SK-N-SH (cell line): ENCODE measurements around the gene CORO6. TPM values are rescaled to one million over a fixed set of nuclear protein-coding genes. Genes with fewer than 3 reads are reported as not detected.

Source experiments
- CTCF ChIA-PET: fragments of 300-600, 350-600 bp; formaldehyde crosslinking; extraction: SDS; loops from one replicate; lab custom pipeline; 2021; lab: Yijun Ruan, JAX
- POLR2A ChIA-PET: fragments of 350-600 bp; sonication (Branson Sonifier 250); formaldehyde crosslinking; extraction: SDS; loops from one replicate; lab custom pipeline; 2020; ENCODE audit warnings: antibody characterized with exemption, inconsistent platforms; lab: Yijun Ruan, JAX
- DNase-seq: peaks from one replicate; pipeline ENCODE4 v3.0.0; 2012
- H2AFZ ChIP-seq: fragments of 200-600 bp; sonication (generic); 2 replicates; pipeline ENCODE4 v1.8.1; 2016; ENCODE audit warnings: antibody characterized with exemption, mild to moderate bottlenecking, low read depth
- H3F3A ChIP-seq: fragments of 200-600 bp; sonication (generic); replicated peaks from 2 replicates; pipeline ENCODE3; 2016; ENCODE audit warnings: antibody characterized with exemption, mild to moderate bottlenecking; ENCODE audit not compliant: insufficient read depth
- H3K27ac ChIP-seq, 2 experiments: fragments of 200-500 bp in 1 of 2; fragments of 200-600 bp in 1 of 2; sonication (Bioruptor generic) in 1 of 2; sonication (generic), shearing (Covaris generic) in 1 of 2; 2 replicates each; pipeline versions ENCODE4 v1.5.1 to v1.6.1; 2014 to 2016; ENCODE audit warnings: low read depth in 2 of 2, inconsistent platforms in 1 of 2, low read length in 1 of 2, mild to moderate bottlenecking in 1 of 2, mixed read lengths in 1 of 2
- H3K27me3 ChIP-seq: fragments of 200-600 bp; sonication (generic), shearing (Covaris generic); 2 replicates; pipeline ENCODE4 v1.6.1; 2016; ENCODE audit warnings: mixed run types; ENCODE audit not compliant: insufficient read depth
- H3K36me3 ChIP-seq, 2 experiments: fragments of 200-500 bp in 1 of 2; fragments of 200-600 bp in 1 of 2; sonication (Bioruptor generic) in 1 of 2; sonication (generic) in 1 of 2; replicated peaks in 1 of 2; 2 replicates each; pipeline versions ENCODE3 to v1.5.1; 2014 to 2016; ENCODE audit warnings: low read length in 1 of 2, mild to moderate bottlenecking in 1 of 2; ENCODE audit not compliant: insufficient read depth in 2 of 2, control insufficient read depth in 1 of 2
- H3K4me1 ChIP-seq, 2 experiments: fragments of 200-500 bp in 1 of 2; fragments of 200-600 bp in 1 of 2; sonication (Bioruptor generic) in 1 of 2; sonication (generic), shearing (Covaris generic) in 1 of 2; 2 replicates each; pipeline versions ENCODE4 v1.5.1 to v1.6.1; 2014 to 2016; ENCODE audit warnings: low read depth in 1 of 2, low read length in 1 of 2, mixed run types in 1 of 2; ENCODE audit not compliant: insufficient read depth in 2 of 2, control insufficient read depth in 1 of 2
- H3K4me2 ChIP-seq: fragments of 200-600 bp; sonication (generic), shearing (Covaris generic); 2 replicates; pipeline ENCODE4 v1.6.1; 2017; ENCODE audit warnings: mixed run types
- H3K4me3 ChIP-seq, 2 experiments: fragments of 200-500 bp in 1 of 2; fragments of 200-600 bp in 1 of 2; sonication (Bioruptor generic) in 1 of 2; sonication (generic), shearing (Covaris generic) in 1 of 2; 2 replicates each; pipeline versions ENCODE4 v1.5.1 to v1.8.1; 2014 to 2016; ENCODE audit warnings: low read depth in 2 of 2, inconsistent platforms in 1 of 2, low read length in 1 of 2, mild to moderate bottlenecking in 1 of 2, mixed read lengths in 1 of 2, moderate library complexity in 1 of 2
- H3K79me2 ChIP-seq: fragments of 200-600 bp; sonication (generic); 2 replicates; pipeline ENCODE4 v1.8.1; 2017; ENCODE audit warnings: mild to moderate bottlenecking; ENCODE audit not compliant: insufficient read depth
- H3K9ac ChIP-seq: fragments of 200-600 bp; sonication (generic); 2 replicates; pipeline ENCODE4 v1.6.1; 2017; ENCODE audit warnings: mixed run types
- H3K9me2 ChIP-seq: fragments of 200-600 bp; sonication (generic); 2 replicates; pipeline ENCODE4 v1.6.1; 2017; ENCODE audit warnings: mixed run types
- H3K9me3 ChIP-seq: fragments of 200-600 bp; sonication (generic); 2 replicates; pipeline ENCODE4 v1.6.1; 2017; ENCODE audit warnings: mixed run types, mild to moderate bottlenecking, moderate library complexity
- H4K20me1 ChIP-seq: fragments of 200-600 bp; sonication (generic); 2 replicates; pipeline ENCODE4 v1.6.1; 2017; ENCODE audit warnings: mild to moderate bottlenecking, mixed run types; ENCODE audit not compliant: insufficient read depth
- EP300 ChIP-seq, 2 experiments: IDR thresholded peaks; 2 replicates each; pipeline versions ENCODE4 v1.4.0 to v1.6.1; 2012; ENCODE audit warnings: borderline replicate concordance in 1 of 2, low read depth in 1 of 2, low read length in 1 of 2
- FOXM1 ChIP-seq: IDR thresholded peaks from 2 replicates; pipeline ENCODE4 v1.4.0; 2012; ENCODE audit warnings: low read depth, mild to moderate bottlenecking
- GABPA ChIP-seq: IDR thresholded peaks from 2 replicates; pipeline ENCODE4 v1.4.0; 2012; ENCODE audit warnings: low read depth, mild to moderate bottlenecking
- GATA2 ChIP-seq: sonication (generic); formaldehyde crosslinking; IDR thresholded peaks from 2 replicates; pipeline ENCODE4 v1.5.0; 2020; ENCODE audit warnings: mild to moderate bottlenecking, missing genetic modification reagents
- MXI1 ChIP-seq: IDR thresholded peaks from 2 replicates; pipeline ENCODE4 v1.6.1; 2012; ENCODE audit warnings: mild to moderate bottlenecking, low read depth, low read length, improper control_type of control experiment
- SIN3A ChIP-seq: IDR thresholded peaks from 2 replicates; pipeline ENCODE4 v1.6.1; 2012; ENCODE audit warnings: low read depth, mild to moderate bottlenecking, low read length, moderate library complexity, borderline replicate concordance
- TEAD4 ChIP-seq: IDR thresholded peaks from 2 replicates; pipeline ENCODE4 v1.4.0; 2012; ENCODE audit warnings: mild to moderate bottlenecking, borderline replicate concordance; ENCODE audit not compliant: insufficient read depth
- YY1 ChIP-seq: IDR thresholded peaks from 2 replicates; pipeline ENCODE4 v1.4.0; 2012; ENCODE audit warnings: low read depth, mild to moderate bottlenecking
- WGBS: methylation state at CpG from one replicate; pipeline ENCODE4 v1.1.6; 2017; ENCODE audit warnings: low lambda C conversion rate; 5-methylcytosine and 5-hydroxymethylcytosine counted together
- polyA plus RNA-seq, 3 experiments: library from polyadenylated mRNA; depleted of rRNA; stranded (reverse); fragments of >200 nt; gene quantifications; 2 replicates each; pipeline ENCODE4 v1.2.3, GENCODE V29; 2012
- TF ChIP-seq, protein P1 (sequence below): fragments of 200-600 bp; sonication (generic); IDR thresholded peaks from 2 replicates; pipeline ENCODE4 v1.6.1; 2017; ENCODE audit warnings: antibody characterized with exemption, mild to moderate bottlenecking, moderate library complexity
- TF ChIP-seq, protein P2 (sequence below): IDR thresholded peaks from 2 replicates; pipeline ENCODE4 v1.4.0; 2012; ENCODE audit warnings: low read depth
- TF ChIP-seq, protein P3 (sequence below): fragments of 150-350 bp; IDR thresholded peaks from 2 replicates; pipeline ENCODE4 v1.6.1; 2017; ENCODE audit warnings: antibody characterized with exemption, low read length, low read depth, borderline replicate concordance
- TF ChIP-seq, protein P4 (sequence below): IDR thresholded peaks from 2 replicates; pipeline ENCODE4; 2012
- TF ChIP-seq, protein P5 (sequence below): IDR thresholded peaks from 2 replicates; pipeline ENCODE4 v1.4.0; 2012; ENCODE audit warnings: low read depth, borderline replicate concordance
- TF ChIP-seq, protein P6 (sequence below): fragments of 150-350 bp; IDR thresholded peaks from 2 replicates; pipeline ENCODE4 v1.6.1; 2016; ENCODE audit warnings: mild to moderate bottlenecking, low read depth, low read length

CORO6 gene
- polyA plus RNA-seq, 1 of the 3 experiments (the other 2 are of a cell fraction) = 18.4 TPM

DNA sequence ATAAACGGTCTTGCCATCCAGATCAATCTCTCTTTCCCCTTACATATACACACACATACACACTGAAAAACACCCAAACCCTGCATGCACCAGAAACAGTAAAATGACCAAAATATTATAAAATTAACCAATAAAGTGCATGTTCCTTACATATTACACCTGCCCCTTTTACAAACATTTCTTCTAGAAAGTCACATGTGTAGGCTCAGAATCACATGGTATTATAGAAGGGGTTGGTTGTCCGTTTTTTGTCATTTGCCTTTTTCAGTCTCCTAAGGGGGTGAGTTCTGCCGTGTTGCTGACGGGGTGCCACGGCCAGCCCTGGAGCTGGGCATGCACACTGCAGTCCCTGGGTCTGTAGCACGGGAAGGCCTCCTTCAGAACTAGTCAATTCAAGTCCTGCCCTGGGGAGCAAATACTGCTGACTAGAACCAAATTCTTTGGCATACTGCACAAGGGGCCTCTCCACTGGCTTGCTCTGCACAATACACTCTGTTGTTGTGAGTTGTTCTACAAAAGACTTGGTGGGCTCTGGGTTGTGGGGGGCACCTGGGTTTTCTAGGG lies 8.0 kb upstream of the CORO6 start:
- TF ChIP-seq MXI1 (no peak), YY1 (no peak)
- TF ChIP-seq, protein P1, sequence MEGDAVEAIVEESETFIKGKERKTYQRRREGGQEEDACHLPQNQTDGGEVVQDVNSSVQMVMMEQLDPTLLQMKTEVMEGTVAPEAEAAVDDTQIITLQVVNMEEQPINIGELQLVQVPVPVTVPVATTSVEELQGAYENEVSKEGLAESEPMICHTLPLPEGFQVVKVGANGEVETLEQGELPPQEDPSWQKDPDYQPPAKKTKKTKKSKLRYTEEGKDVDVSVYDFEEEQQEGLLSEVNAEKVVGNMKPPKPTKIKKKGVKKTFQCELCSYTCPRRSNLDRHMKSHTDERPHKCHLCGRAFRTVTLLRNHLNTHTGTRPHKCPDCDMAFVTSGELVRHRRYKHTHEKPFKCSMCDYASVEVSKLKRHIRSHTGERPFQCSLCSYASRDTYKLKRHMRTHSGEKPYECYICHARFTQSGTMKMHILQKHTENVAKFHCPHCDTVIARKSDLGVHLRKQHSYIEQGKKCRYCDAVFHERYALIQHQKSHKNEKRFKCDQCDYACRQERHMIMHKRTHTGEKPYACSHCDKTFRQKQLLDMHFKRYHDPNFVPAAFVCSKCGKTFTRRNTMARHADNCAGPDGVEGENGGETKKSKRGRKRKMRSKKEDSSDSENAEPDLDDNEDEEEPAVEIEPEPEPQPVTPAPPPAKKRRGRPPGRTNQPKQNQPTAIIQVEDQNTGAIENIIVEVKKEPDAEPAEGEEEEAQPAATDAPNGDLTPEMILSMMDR = no peak
- TF ChIP-seq, protein P2, sequence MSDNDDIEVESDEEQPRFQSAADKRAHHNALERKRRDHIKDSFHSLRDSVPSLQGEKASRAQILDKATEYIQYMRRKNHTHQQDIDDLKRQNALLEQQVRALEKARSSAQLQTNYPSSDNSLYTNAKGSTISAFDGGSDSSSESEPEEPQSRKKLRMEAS = no peak
- TF ChIP-seq, protein P3, sequence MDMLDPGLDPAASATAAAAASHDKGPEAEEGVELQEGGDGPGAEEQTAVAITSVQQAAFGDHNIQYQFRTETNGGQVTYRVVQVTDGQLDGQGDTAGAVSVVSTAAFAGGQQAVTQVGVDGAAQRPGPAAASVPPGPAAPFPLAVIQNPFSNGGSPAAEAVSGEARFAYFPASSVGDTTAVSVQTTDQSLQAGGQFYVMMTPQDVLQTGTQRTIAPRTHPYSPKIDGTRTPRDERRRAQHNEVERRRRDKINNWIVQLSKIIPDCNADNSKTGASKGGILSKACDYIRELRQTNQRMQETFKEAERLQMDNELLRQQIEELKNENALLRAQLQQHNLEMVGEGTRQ = no peak
- Histone ChIP-seq H3F3A (no peaks in the 10 kb centered on the region), H4K20me1 (no peaks in the 10 kb centered on the region), H2AFZ (no peak overlapping the region), H3K4me3 (no peak overlapping the region), H3K27ac (peak overlapping the region in 1 of 2 experiments; percentile 88; a peak in 2 of 4 replicates), H3K4me1 (peaks cover 0 to 57% of the 10 kb centered on the region in 2 experiments; a peak in 2 of 4 replicates), H3K9me3 (no peaks in the 10 kb centered on the region), H3K9me2 (no peaks in the 10 kb centered on the region), H3K4me2 (no peak overlapping the region), H3K27me3 (no peaks in the 10 kb centered on the region), H3K9ac (no peak overlapping the region), H3K79me2 (no peaks in the 10 kb centered on the region), H3K36me3 (peaks cover 13 to 56% of the 10 kb centered on the region in 2 experiments)
- WGBS = 94% methylated on average over 6 of the region's 6 CpGs
- ChIA-PET POLR2A (no interaction called here), CTCF (interaction anchor here (1.0 to 1.6 kb wide), 3 partner anchors 9 to 300 kb away, joined by 3 to 6 read pairs (median 4); no protein-coding TSS in a partner anchor)
- no peak for DNase-seq

DNA sequence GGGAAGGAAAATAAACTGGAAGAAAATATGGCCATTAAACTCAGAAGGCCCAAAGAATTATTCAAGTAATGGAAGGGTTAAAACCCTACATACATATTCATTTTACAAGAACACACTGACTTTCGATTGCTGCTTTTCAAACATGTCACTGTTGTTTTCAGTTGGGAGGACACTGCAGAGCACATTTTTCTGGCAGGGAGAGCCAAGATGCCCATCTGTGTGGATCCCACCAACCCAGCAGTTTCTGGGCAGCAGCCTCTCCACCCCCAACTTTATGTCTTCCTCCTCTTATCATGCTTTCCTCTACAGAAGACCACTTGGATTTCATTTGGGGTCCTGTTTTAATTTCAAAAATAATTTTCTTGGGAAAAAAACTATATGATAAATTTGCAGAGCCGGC lies 7.1 kb upstream of the CORO6 start:
- Histone ChIP-seq H3K4me2 (no peak overlapping the region), H3K9me2 (no peaks in the 10 kb centered on the region), H3F3A (no peaks in the 10 kb centered on the region), H3K4me1 (peaks cover 0 to 66% of the 10 kb centered on the region in 2 experiments; a peak in 2 of 4 replicates), H3K27ac (peak overlapping the region in 1 of 2 experiments; percentile 88; a peak in 2 of 4 replicates), H2AFZ (no peak overlapping the region), H4K20me1 (no peaks in the 10 kb centered on the region), H3K36me3 (peaks cover 10 to 55% of the 10 kb centered on the region in 2 experiments), H3K9ac (no peak overlapping the region), H3K4me3 (no peak overlapping the region), H3K27me3 (no peaks in the 10 kb centered on the region), H3K79me2 (no peaks in the 10 kb centered on the region), H3K9me3 (no peaks in the 10 kb centered on the region)
- ChIA-PET POLR2A (interaction anchor here (0.6 to 1.1 kb wide), 2 partner anchors 9 to 13 kb away, joined by 3 read pairs; no protein-coding TSS in a partner anchor), CTCF (interaction anchor here (1.0 kb wide), 1 partner anchor 10 kb away, joined by 6 read pairs; no protein-coding TSS in a partner anchor)
- no peak for DNase-seq
- TF ChIP-seq SIN3A (no peak), TEAD4 (no peak), EP300 (IDR thresholded peaks at IDR 0.05; ENCODE audit: borderline replicate concordance in 1 of 2, low read depth in 1 of 2, low read length in 1 of 2) (no peak), FOXM1 (no peak), GATA2 (no peak), GABPA (no peak)
- TF ChIP-seq, protein P4, sequence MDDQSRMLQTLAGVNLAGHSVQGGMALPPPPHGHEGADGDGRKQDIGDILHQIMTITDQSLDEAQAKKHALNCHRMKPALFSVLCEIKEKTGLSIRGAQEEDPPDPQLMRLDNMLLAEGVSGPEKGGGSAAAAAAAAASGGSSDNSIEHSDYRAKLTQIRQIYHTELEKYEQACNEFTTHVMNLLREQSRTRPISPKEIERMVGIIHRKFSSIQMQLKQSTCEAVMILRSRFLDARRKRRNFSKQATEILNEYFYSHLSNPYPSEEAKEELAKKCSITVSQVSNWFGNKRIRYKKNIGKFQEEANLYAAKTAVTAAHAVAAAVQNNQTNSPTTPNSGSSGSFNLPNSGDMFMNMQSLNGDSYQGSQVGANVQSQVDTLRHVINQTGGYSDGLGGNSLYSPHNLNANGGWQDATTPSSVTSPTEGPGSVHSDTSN = no peak
- TF ChIP-seq, protein P5, sequence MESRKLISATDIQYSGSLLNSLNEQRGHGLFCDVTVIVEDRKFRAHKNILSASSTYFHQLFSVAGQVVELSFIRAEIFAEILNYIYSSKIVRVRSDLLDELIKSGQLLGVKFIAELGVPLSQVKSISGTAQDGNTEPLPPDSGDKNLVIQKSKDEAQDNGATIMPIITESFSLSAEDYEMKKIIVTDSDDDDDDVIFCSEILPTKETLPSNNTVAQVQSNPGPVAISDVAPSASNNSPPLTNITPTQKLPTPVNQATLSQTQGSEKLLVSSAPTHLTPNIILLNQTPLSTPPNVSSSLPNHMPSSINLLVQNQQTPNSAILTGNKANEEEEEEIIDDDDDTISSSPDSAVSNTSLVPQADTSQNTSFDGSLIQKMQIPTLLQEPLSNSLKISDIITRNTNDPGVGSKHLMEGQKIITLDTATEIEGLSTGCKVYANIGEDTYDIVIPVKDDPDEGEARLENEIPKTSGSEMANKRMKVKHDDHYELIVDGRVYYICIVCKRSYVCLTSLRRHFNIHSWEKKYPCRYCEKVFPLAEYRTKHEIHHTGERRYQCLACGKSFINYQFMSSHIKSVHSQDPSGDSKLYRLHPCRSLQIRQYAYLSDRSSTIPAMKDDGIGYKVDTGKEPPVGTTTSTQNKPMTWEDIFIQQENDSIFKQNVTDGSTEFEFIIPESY = no peak
- TF ChIP-seq, protein P6, sequence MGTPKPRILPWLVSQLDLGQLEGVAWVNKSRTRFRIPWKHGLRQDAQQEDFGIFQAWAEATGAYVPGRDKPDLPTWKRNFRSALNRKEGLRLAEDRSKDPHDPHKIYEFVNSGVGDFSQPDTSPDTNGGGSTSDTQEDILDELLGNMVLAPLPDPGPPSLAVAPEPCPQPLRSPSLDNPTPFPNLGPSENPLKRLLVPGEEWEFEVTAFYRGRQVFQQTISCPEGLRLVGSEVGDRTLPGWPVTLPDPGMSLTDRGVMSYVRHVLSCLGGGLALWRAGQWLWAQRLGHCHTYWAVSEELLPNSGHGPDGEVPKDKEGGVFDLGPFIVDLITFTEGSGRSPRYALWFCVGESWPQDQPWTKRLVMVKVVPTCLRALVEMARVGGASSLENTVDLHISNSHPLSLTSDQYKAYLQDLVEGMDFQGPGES = no peak
- WGBS = 71% methylated on average over 2 of the region's 2 CpGs
